Measurements from ENCODE around the gene GPR15.

Gene GPR15

GRCh38 chr3:98556164-98557130 is 24.7 kb downstream of the GPR15 start:
- in situ Hi-C loops (cut with HindIII; ENCODE audit: low sequenced_read_pairs) = loop anchor here (25.0 kb wide), 1 partner anchor 519 kb away; the partner anchor contains the start of gene GABRR3

- in situ Hi-C loops (cut with HindIII; ENCODE audit: low sequenced_read_pairs) = loop anchor here (25.0 kb wide), 1 partner anchor 520 kb away; the partner anchor contains the start of gene GABRR3
These were observed 25.7 kb downstream of the GPR15 start for GRCh38 chr3:98557324-98558010.

GRCh38 chr3:98558100-98558827 is 26.5 kb downstream of the GPR15 start:
- in situ Hi-C loops (cut with HindIII; ENCODE audit: low sequenced_read_pairs) = loop anchor here (25.0 kb wide), 1 partner anchor 521 kb away; the partner anchor contains the start of gene GABRR3

- in situ Hi-C loops (cut with HindIII; ENCODE audit: low sequenced_read_pairs) = loop anchor here (25.0 kb wide), 1 partner anchor 522 kb away; the partner anchor contains the start of gene GABRR3
These were observed 28.0 kb downstream of the GPR15 start for GRCh38 chr3:98559769-98560168.

- in situ Hi-C loops (cut with HindIII; ENCODE audit: low sequenced_read_pairs) = loop anchor here (25.0 kb wide), 1 partner anchor 524 kb away; the partner anchor contains the start of gene GABRR3
These were observed 29.1 kb downstream of the GPR15 start for GRCh38 chr3:98560911-98561310.

- in situ Hi-C loops (cut with HindIII; ENCODE audit: low sequenced_read_pairs) = loop anchor here (25.0 kb wide), 1 partner anchor 525 kb away; the partner anchor contains the start of gene GABRR3
These were observed 30.1 kb downstream of the GPR15 start for GRCh38 chr3:98561727-98562521.

GRCh38 chr3:98563661-98564281 is 32.0 kb downstream of the GPR15 start:
- in situ Hi-C loops (cut with HindIII; ENCODE audit: low sequenced_read_pairs) = loop anchor here (25.0 kb wide), 1 partner anchor 526 kb away; the partner anchor contains the start of gene GABRR3

- in situ Hi-C loops (cut with HindIII; ENCODE audit: low sequenced_read_pairs) = loop anchor here (25.0 kb wide), 1 partner anchor 527 kb away; the partner anchor contains the start of gene GABRR3
These were observed 32.7 kb downstream of the GPR15 start for GRCh38 chr3:98564282-98565005.

- in situ Hi-C loops (cut with HindIII; ENCODE audit: low sequenced_read_pairs) = loop anchor here (25.0 kb wide), 1 partner anchor 528 kb away; the partner anchor contains the start of gene GABRR3
These were observed 33.5 kb downstream of the GPR15 start for GRCh38 chr3:98565237-98565643.

- in situ Hi-C loops (cut with HindIII; ENCODE audit: low sequenced_read_pairs) = loop anchor here (25.0 kb wide), 1 partner anchor 529 kb away; the partner anchor contains the start of gene GABRR3
These were observed 34.1 kb downstream of the GPR15 start for GRCh38 chr3:98565843-98566242.

- in situ Hi-C loops (cut with HindIII; ENCODE audit: low sequenced_read_pairs) = loop anchor here (25.0 kb wide), 1 partner anchor 530 kb away; the partner anchor contains the start of gene GABRR3
These were observed 36.0 kb downstream of the GPR15 start for GRCh38 chr3:98567666-98568270.

GRCh38 chr3:98568402-98568801 is 36.6 kb downstream of the GPR15 start:
- in situ Hi-C loops (cut with HindIII; ENCODE audit: low sequenced_read_pairs) = loop anchor here (25.0 kb wide), 1 partner anchor 531 kb away; the partner anchor contains the start of gene GABRR3

- in situ Hi-C loops (cut with HindIII; ENCODE audit: low sequenced_read_pairs) = loop anchor here (25.0 kb wide), 1 partner anchor 536 kb away; the partner anchor contains the start of gene GABRR3
These were observed 41.5 kb downstream of the GPR15 start for GRCh38 chr3:98573181-98573728.

GRCh38 chr3:98574132-98574531 is 42.4 kb downstream of the GPR15 start:
- in situ Hi-C loops (cut with HindIII; ENCODE audit: low sequenced_read_pairs) = loop anchor here (25.0 kb wide), 1 partner anchor 537 kb away; the partner anchor contains the start of gene GABRR3

GRCh38 chr3:98577178-98577895 is 45.6 kb downstream of the GPR15 start:
- in situ Hi-C loops (cut with HindIII; ENCODE audit: low sequenced_read_pairs) = no loop called here

Measured in endothelial cell of hepatic sinusoid (primary cell).